ENCODE data around the gene CYP4Z1.
"Not testable (repeated sequence)": the region's sequence is repeated elsewhere in the genome, so short reads cannot be mapped to it uniquely, and the experiment has no call there.

GRCh38 chr1:47149162-47149561 lies 82.1 kb downstream of the CYP4Z1 start:
- not testable (repeated sequence) for TF ChIP-seq CTCF (IDR thresholded peaks at IDR 0.05; ENCODE audit: low read depth, low read length, poor library complexity, severe bottlenecking); EZH2phosphoT487 (IDR thresholded peaks at IDR 0.05; ENCODE audit: borderline replicate concordance, low read length)
